Measurements from ENCODE around the gene CLDND2. TPM values are rescaled to one million over a fixed set of nuclear protein-coding genes. Genes with fewer than 3 reads are reported as not detected.

Gene CLDND2
- total and polyA plus RNA-seq, 2 of the 8 experiments (the other 6 are each of a cell fraction or from before 2014, with no cell fraction given) = 0.21 to 0.56 TPM

DNA sequence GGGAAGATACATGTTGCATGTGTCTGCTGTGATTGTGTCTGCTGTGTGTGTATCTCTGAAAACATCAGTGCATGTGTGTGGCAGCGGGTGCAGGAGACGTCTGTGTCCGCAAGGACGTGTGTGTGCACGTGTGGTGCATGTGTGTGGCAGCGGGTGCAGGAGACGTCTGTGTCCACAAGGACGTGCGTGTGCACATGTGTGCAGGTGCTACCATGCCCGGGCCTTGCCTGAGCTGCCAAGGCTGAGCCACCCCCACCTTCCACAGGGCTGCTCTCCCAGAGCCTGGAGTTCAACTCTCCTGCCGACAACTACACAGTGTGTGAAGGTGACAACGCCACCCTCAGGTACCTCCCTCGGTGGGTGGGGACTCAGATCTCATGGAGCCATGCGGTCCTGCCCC, 47.0 kb downstream of the CLDND2 start:
- H2BK15ac ChIP-seq (ENCODE audit: low read length) = no peak overlapping the region
- peaks cover 0 to 7% (median 0%) of the 10 kb centered on the region in 4 experiments; a peak in 1 of 8 replicates for H3K36me3 ChIP-seq (ENCODE audit: control insufficient read depth in 2 of 4, insufficient read depth in 4 of 4, low read length in 3 of 4)
- peaks cover 0 to 2% (median 0%) of the 10 kb centered on the region in 4 experiments; a peak in 1 of 7 replicates for H3K27me3 ChIP-seq (replicated peaks in 1 of 4; ENCODE audit: control insufficient read depth in 3 of 4, extremely low read depth in 1 of 4, insufficient read depth in 3 of 4, low read length in 3 of 4)
- H2AK5ac ChIP-seq (ENCODE audit: low read depth, low read length) = no peak overlapping the region
- H3K56ac ChIP-seq (replicated peaks; ENCODE audit: insufficient read length, low read depth, low read length) = no peak overlapping the region
- H4K5ac ChIP-seq (ENCODE audit: insufficient read length, low read depth, low read length) = no peak overlapping the region
- no peak overlapping the region for H3K27ac ChIP-seq (ENCODE audit: low read depth, low read length)
- no peak overlapping the region for H2BK5ac ChIP-seq (ENCODE audit: low read depth, low read length)
- 80% methylated on average over 14 of the region's 14 CpGs; no CpG with 5 or more reads in 1 of the 2 experiments for WGBS, 2 experiments (ENCODE audit: extremely low coverage in 1 of 2, insufficient coverage in 1 of 2, insufficient read length in 1 of 2, insufficient replicate concordance in 2 of 2, low coverage in 1 of 2, low lambda C conversion rate in 2 of 2, missing lambda C conversion rate in 1 of 2)
- H2BK120ac ChIP-seq (replicated peaks; ENCODE audit: low read depth, low read length) = no peak overlapping the region
- H3K4me1 ChIP-seq (replicated peaks in 1 of 4; ENCODE audit: control insufficient read depth in 3 of 4, insufficient read depth in 4 of 4, low read length in 3 of 4) = peaks cover 0 to 4% (median 2%) of the 10 kb centered on the region in 4 experiments; a peak in 3 of 7 replicates
- H3K4ac ChIP-seq (replicated peaks; ENCODE audit: insufficient read length, low read depth, low read length) = no peak overlapping the region
- H3K9me3 ChIP-seq (ENCODE audit: insufficient read depth in 2 of 2, low read depth in 1 of 2, low read length in 1 of 2) = no peaks in the 10 kb centered on the region
- no peak overlapping the region for H2BK20ac ChIP-seq (ENCODE audit: low read length)
- FAIRE-seq (no peak), DNase-seq (ENCODE audit: low read depth in 1 of 2, low spot score in 2 of 2) (no peak)
- H3K23me2 ChIP-seq (ENCODE audit: low read depth, low read length) = peaks cover 8% of the 10 kb centered on the region; the same call in 1 of the 2 replicates
- H3K18ac ChIP-seq (ENCODE audit: extremely low read depth, low read length) = no peak overlapping the region; the same call in 1 of the 2 replicates
- no peaks in the 10 kb centered on the region for H3K79me2 ChIP-seq (ENCODE audit: control insufficient read depth in 1 of 2, insufficient read depth in 2 of 2, low read length in 2 of 2)
- CTCF ChIA-PET (ENCODE audit: partially characterized antibody) = no interaction called here
- no peak overlapping the region for H3K9ac ChIP-seq (replicated peaks in 1 of 4; ENCODE audit: extremely low read depth in 1 of 4, low read depth in 3 of 4, low read length in 3 of 4)
- H3K23ac ChIP-seq (ENCODE audit: insufficient read length) = no peak overlapping the region
- H3K4me3 ChIP-seq (ENCODE audit: extremely low read depth in 1 of 4, insufficient read depth in 2 of 4, low read depth in 3 of 4, low read length in 4 of 4) = no peak overlapping the region
- H2BK12ac ChIP-seq (ENCODE audit: low read depth, low read length) = no peak overlapping the region
- H2AFZ ChIP-seq (ENCODE audit: low read length) = no peak overlapping the region
- POLR2A ChIA-PET (ENCODE audit: partially characterized antibody) = interaction anchor here (0.8 kb wide), 1 partner anchor 9 kb away, joined by 3 read pairs; no protein-coding TSS in a partner anchor
- H4K20me1 ChIP-seq (replicated peaks in 1 of 2; ENCODE audit: control insufficient read depth in 1 of 2, insufficient read depth in 2 of 2, low read length in 2 of 2) = peaks cover 4 to 26% of the 10 kb centered on the region in 2 experiments
- no peak overlapping the region for H3K14ac ChIP-seq (ENCODE audit: insufficient read length)
- H3K4me2 ChIP-seq (ENCODE audit: insufficient read depth in 1 of 2, low read depth in 2 of 2, low read length in 2 of 2) = no peak overlapping the region
- peak overlapping the region; percentile 54 for H4K91ac ChIP-seq (replicated peaks; ENCODE audit: insufficient read length, low read length)
- H4K8ac ChIP-seq (ENCODE audit: extremely low read depth, insufficient read depth, low read length) = no peak overlapping the region
- peaks cover 14% of the 10 kb centered on the region for H3K79me1 ChIP-seq (ENCODE audit: low read depth, low read length)
- TF ChIP-seq, protein P1, sequence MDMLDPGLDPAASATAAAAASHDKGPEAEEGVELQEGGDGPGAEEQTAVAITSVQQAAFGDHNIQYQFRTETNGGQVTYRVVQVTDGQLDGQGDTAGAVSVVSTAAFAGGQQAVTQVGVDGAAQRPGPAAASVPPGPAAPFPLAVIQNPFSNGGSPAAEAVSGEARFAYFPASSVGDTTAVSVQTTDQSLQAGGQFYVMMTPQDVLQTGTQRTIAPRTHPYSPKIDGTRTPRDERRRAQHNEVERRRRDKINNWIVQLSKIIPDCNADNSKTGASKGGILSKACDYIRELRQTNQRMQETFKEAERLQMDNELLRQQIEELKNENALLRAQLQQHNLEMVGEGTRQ (IDR thresholded peaks at IDR 0.05; ENCODE audit: low read length) = no peak
- no peak for TF ChIP-seq ASH2L (IDR thresholded peaks at IDR 0.05; ENCODE audit: low read length)
- TF ChIP-seq POLR2AphosphoS5 (IDR thresholded peaks at IDR 0.05; ENCODE audit: low read depth, low read length) = no peak
- no peak for TF ChIP-seq SAP30 (IDR thresholded peaks at IDR 0.05; ENCODE audit: insufficient read depth, insufficient replicate concordance, low read length)
- no peak for TF ChIP-seq RNF2 (IDR thresholded peaks at IDR 0.05; ENCODE audit: borderline replicate concordance, low read depth, low read length, missing control alignments, poor library complexity, severe bottlenecking)
- TF ChIP-seq BACH1 (IDR thresholded peaks at IDR 0.05; ENCODE audit: low read length) = no peak
- no peak for TF ChIP-seq CTBP2 (IDR thresholded peaks at IDR 0.05; ENCODE audit: borderline replicate concordance, insufficient read depth, insufficient read length, low read length)
- TF ChIP-seq MAFK (IDR thresholded peaks at IDR 0.05; ENCODE audit: low read depth, low read length) = no peak
- no peak for TF ChIP-seq CBX8 (IDR thresholded peaks at IDR 0.05; ENCODE audit: borderline replicate concordance, low read depth, low read length)
- no peak for TF ChIP-seq EP300 (IDR thresholded peaks at IDR 0.05; ENCODE audit: borderline replicate concordance in 1 of 2, low read depth in 2 of 2, low read length in 2 of 2)
- TF ChIP-seq PHF8 (conservative IDR thresholded peaks at IDR 0.05; ENCODE audit: low read depth, low read length) = no peak

All from H1 (cell line).